Pancreas (tissue), 10 donors: Measurements from ENCODE around the gene ZNF407. TPM values are rescaled to one million over a fixed set of nuclear protein-coding genes. Genes with fewer than 3 reads are reported as not detected.
A peak's percentile ranks its signal among the peaks of the same experiment; 100 is the strongest.

Experiments used
- ATAC-seq, 4 donors: fragments of 200-7000 bp; cut with Tn5 transposase; one replicate each; pipeline versions ENCODE4 v1.8.0 to v1.9.1; 2020; ENCODE audit warnings: mild to moderate bottlenecking in 4 of 4, moderate library complexity in 4 of 4
- DNase-seq, 6 donors: peaks; one replicate each; pipeline ENCODE4 v3.0.0-alpha.2; 2020
- FAIRE-seq: peaks from 2 replicates; lab custom pipeline; 2012; peaks lifted over from hg19 to GRCh38; lab: Jason Lieb, UNC
- H3K27ac ChIP-seq, 4 donors: fragments of 200-600 bp; sonication (generic); 1 replicate in 3 of 4; 2 replicates in 1 of 4; pipeline versions ENCODE4 v1.5.0 to v1.8.0; 2020
- H3K27me3 ChIP-seq, 4 donors: fragments of 200-600 bp; one replicate each; pipeline ENCODE4 v1.8.0; 2021
- H3K36me3 ChIP-seq, 3 donors: fragments of 200-600 bp; sonication (generic) in 1 of 3; one replicate each; pipeline versions ENCODE4 v1.5.0 to v1.8.0; 2020 to 2021
- H3K4me1 ChIP-seq, 3 donors: fragments of 200-600 bp; one replicate each; pipeline ENCODE4 v1.8.0; 2021
- H3K4me3 ChIP-seq, 4 donors: fragments of 200-600 bp; sonication (generic) in 2 of 4; one replicate each; pipeline versions ENCODE4 v1.5.0 to v1.8.0; 2020 to 2021
- H3K9me3 ChIP-seq, 4 donors: fragments of 200-600 bp; one replicate each; pipeline ENCODE4 v1.8.0; 2021
- CTCF ChIP-seq, 4 donors: fragments of 200-600 bp; sonication (generic) in 3 of 4; IDR thresholded peaks; one replicate each; pipeline versions ENCODE4 v1.5.0 to v1.8.0; 2021; ENCODE audit warnings: antibody characterized with exemption in 4 of 4
- WGBS, 2 donors: extraction: QIAGEN DNeasy Blood & Tissue Kit; methylation state at CpG; one replicate each; pipeline ENCODE4 v1.1.7; 2013; 5-methylcytosine and 5-hydroxymethylcytosine counted together
- intact Hi-C, 3 donors: fragments of 100-400 bp; cut with DNase I; formaldehyde crosslinking; loops; one replicate each; pipeline versions ENCODE4 v1.11.1 to v1.14.2; 2022
- polyA plus RNA-seq, 2 donors: library from polyadenylated mRNA; stranded (reverse); fragments of 200-250 nt; gene quantifications; one replicate each; pipeline ENCODE4 v1.2.3, GENCODE V29; 2013
- total RNA-seq, 6 donors: library from RNA; stranded (reverse); fragmentation: NEBNext Ultra II Directional in 4 of 6; extraction: Animal tissue kit (Norgen Biotek cat#: 25700) in 4 of 6; gene quantifications; one replicate each; pipeline versions ENCODE4 v1.2.1 to v1.2.4, GENCODE V29; 2021 to 2023
- donor health status: healthy with polysubstance abuse.
- donor health status: DM: no; HTN: no; CAD: no; lungs with moderate emphysema.
- donor health status: DM: no; HTN: no; CAD: no.
- donor health status: control.
- donor health status: control.
- donor health status: Bipolar disorder and iron deficiency.
- donor health status: DM: yes; HTN: yes; CAD: no.
- donor health status: DM: no; HTN: no; CAD: no.
- donor health status: DM: no; HTN: no; CAD: no.
- donor health status: DM: yes; HTN: yes; CAD: no.

Gene ZNF407
- total and polyA plus RNA-seq, 8 donors, result 2.7 to 10.0 (median 4.9) TPM

- Histone ChIP-seq H3K36me3 (no peaks in the 10 kb centered on the region), H3K27ac (no peak overlapping the region), H3K27me3 (no peaks in the 10 kb centered on the region), H3K9me3 (no peaks in the 10 kb centered on the region), H3K4me3 (no peak overlapping the region), H3K4me1 (no peaks in the 10 kb centered on the region)
- no peak for ATAC-seq
- intact Hi-C loops, result no loop called here
- no peak for DNase-seq
- TF ChIP-seq CTCF (IDR thresholded peaks at IDR 0.05), result no peak
- no peak for FAIRE-seq
Observed at GRCh38 chr18:74832381-74832780, 234.7 kb downstream of the ZNF407 start.

GRCh38 chr18:74832999-74833398 is 235.3 kb downstream of the ZNF407 start:
- intact Hi-C loops, result no loop called here
- FAIRE-seq (no peak), DNase-seq (no peak), ATAC-seq (no peak)
- Histone ChIP-seq H3K27me3 (no peaks in the 10 kb centered on the region), H3K4me1 (no peaks in the 10 kb centered on the region), H3K4me3 (no peak overlapping the region), H3K36me3 (no peaks in the 10 kb centered on the region), H3K27ac (no peak overlapping the region), H3K9me3 (no peaks in the 10 kb centered on the region)
- 90 to 100% methylated on average over 1 of the region's 1 CpG for WGBS, 2 donors
- TF ChIP-seq CTCF (IDR thresholded peaks at IDR 0.05), result no peak

GRCh38 chr18:74834424-74835309 is 237.0 kb downstream of the ZNF407 start:
- no peak for ATAC-seq
- Histone ChIP-seq H3K36me3 (no peaks in the 10 kb centered on the region), H3K4me1 (no peaks in the 10 kb centered on the region), H3K27ac (no peak overlapping the region), H3K9me3 (no peaks in the 10 kb centered on the region), H3K27me3 (no peaks in the 10 kb centered on the region), H3K4me3 (no peak overlapping the region)
- no peak for TF ChIP-seq CTCF (IDR thresholded peaks at IDR 0.05)
- DNase-seq, result no peak
- WGBS, 2 donors, result 83 to 85% methylated on average over 9 of the region's 9 CpGs
- no peak for FAIRE-seq
- intact Hi-C loops, result no loop called here

GRCh38 chr18:74836296-74837139 is 238.8 kb downstream of the ZNF407 start:
- ATAC-seq (peak in 3 of 4 donors; percentile 26 to 56 (median 35)), FAIRE-seq (no peak), DNase-seq (peak in 2 of 6 donors; percentile 20 to 22)
- intact Hi-C loops, result no loop called here
- 63 to 69% methylated on average over 8 of the region's 8 CpGs for WGBS, 2 donors
- Histone ChIP-seq H3K27me3 (no peaks in the 10 kb centered on the region), H3K9me3 (no peaks in the 10 kb centered on the region), H3K4me1 (no peaks in the 10 kb centered on the region), H3K27ac (no peak overlapping the region), H3K4me3 (no peak overlapping the region), H3K36me3 (no peaks in the 10 kb centered on the region)
- no peak for TF ChIP-seq CTCF (IDR thresholded peaks at IDR 0.05)
